Peyer's patch (tissue), 4 donors: Measurements from ENCODE around the gene DCHS2. TPM values are rescaled to one million over a fixed set of nuclear protein-coding genes. Genes with fewer than 3 reads are reported as not detected.

Experiments
- DNase-seq, 3 donors: peaks; one replicate each; pipeline ENCODE4 v3.0.0-alpha.2; 2017 to 2019
- H3K27ac ChIP-seq, 4 donors: fragments of 200-600 bp; sonication (generic); one replicate each; pipeline ENCODE4 v1.5.1; 2016 to 2019
- H3K27me3 ChIP-seq, 2 donors: fragments of 200-600 bp; sonication (generic); one replicate each; pipeline ENCODE4 v1.5.1; 2019
- H3K36me3 ChIP-seq, 3 donors: fragments of 200-600 bp; sonication (generic); one replicate each; pipeline ENCODE4 v1.5.1; 2016 to 2019
- H3K4me1 ChIP-seq, 4 donors: fragments of 200-600 bp; sonication (generic); one replicate each; pipeline ENCODE4 v1.5.1; 2016 to 2019
- H3K4me3 ChIP-seq, 4 donors: fragments of 200-600 bp; sonication (generic); 1 replicate in 3 of 4; 2 replicates in 1 of 4; pipeline ENCODE4 v1.5.1; 2016 to 2019; ENCODE audit warnings: mild to moderate bottlenecking in 1 of 4
- H3K9me3 ChIP-seq, 4 donors: fragments of 200-600 bp; sonication (generic); one replicate each; pipeline ENCODE4 v1.5.1; 2016 to 2019; ENCODE audit warnings: mild to moderate bottlenecking in 1 of 4
- POLR2A ChIP-seq, 2 donors: fragments of 450-650 bp; IDR thresholded peaks; one replicate each; pipeline ENCODE4 v1.5.1; 2017; ENCODE audit warnings: antibody characterized with exemption in 2 of 2, mild to moderate bottlenecking in 2 of 2, moderate library complexity in 2 of 2
- total RNA-seq, 4 donors: library from RNA; depleted of rRNA; stranded (reverse); fragments of >200 nt; gene quantifications; one replicate each; pipeline ENCODE4 v1.1.0, GENCODE V29; 2016
- TF ChIP-seq, protein P1 (sequence below), 6 experiments: fragments of 450-650 bp in 4 of 6; fragments of 200-600 bp in 2 of 6; sonication (generic) in 1 of 6; IDR thresholded peaks; one replicate each; pipeline ENCODE4 v1.5.1; 2017 to 2019; ENCODE audit warnings: antibody characterized with exemption in 6 of 6, mild to moderate bottlenecking in 3 of 6, moderate library complexity in 1 of 6

DCHS2 gene
- total RNA-seq, 4 donors from 2014 or later = 0.28 to 0.88 (median 0.67) TPM; not detected in 1

GRCh38 chr4:154317201-154317999 lies 174.2 kb downstream of the DCHS2 start:
- H3K9me3 ChIP-seq = peaks cover 0 to 4% (median 0%) of the 10 kb centered on the region in 4 donors
- DNase-seq = no peak
- H3K4me1 ChIP-seq = no peaks in the 10 kb centered on the region
- no peak overlapping the region for H3K27ac ChIP-seq
- H3K4me3 ChIP-seq = no peak overlapping the region
- no peaks in the 10 kb centered on the region for H3K36me3 ChIP-seq
- no peaks in the 10 kb centered on the region for H3K27me3 ChIP-seq
- TF ChIP-seq, protein P1, sequence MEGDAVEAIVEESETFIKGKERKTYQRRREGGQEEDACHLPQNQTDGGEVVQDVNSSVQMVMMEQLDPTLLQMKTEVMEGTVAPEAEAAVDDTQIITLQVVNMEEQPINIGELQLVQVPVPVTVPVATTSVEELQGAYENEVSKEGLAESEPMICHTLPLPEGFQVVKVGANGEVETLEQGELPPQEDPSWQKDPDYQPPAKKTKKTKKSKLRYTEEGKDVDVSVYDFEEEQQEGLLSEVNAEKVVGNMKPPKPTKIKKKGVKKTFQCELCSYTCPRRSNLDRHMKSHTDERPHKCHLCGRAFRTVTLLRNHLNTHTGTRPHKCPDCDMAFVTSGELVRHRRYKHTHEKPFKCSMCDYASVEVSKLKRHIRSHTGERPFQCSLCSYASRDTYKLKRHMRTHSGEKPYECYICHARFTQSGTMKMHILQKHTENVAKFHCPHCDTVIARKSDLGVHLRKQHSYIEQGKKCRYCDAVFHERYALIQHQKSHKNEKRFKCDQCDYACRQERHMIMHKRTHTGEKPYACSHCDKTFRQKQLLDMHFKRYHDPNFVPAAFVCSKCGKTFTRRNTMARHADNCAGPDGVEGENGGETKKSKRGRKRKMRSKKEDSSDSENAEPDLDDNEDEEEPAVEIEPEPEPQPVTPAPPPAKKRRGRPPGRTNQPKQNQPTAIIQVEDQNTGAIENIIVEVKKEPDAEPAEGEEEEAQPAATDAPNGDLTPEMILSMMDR (IDR thresholded peaks at IDR 0.05) = no peak
- TF ChIP-seq POLR2A (IDR thresholded peaks at IDR 0.05) = no peak

- Histone ChIP-seq H3K36me3 (no peaks in the 10 kb centered on the region), H3K4me1 (no peaks in the 10 kb centered on the region), H3K4me3 (no peak overlapping the region), H3K27me3 (no peaks in the 10 kb centered on the region), H3K27ac (no peak overlapping the region), H3K9me3 (peaks cover 0 to 4% (median 0%) of the 10 kb centered on the region in 4 donors)
- DNase-seq = no peak
- no peak for TF ChIP-seq POLR2A (IDR thresholded peaks at IDR 0.05)
- TF ChIP-seq, protein P1 (IDR thresholded peaks at IDR 0.05) = no peak
These were observed 175.9 kb downstream of the DCHS2 start for GRCh38 chr4:154315741-154316140.

DNA sequence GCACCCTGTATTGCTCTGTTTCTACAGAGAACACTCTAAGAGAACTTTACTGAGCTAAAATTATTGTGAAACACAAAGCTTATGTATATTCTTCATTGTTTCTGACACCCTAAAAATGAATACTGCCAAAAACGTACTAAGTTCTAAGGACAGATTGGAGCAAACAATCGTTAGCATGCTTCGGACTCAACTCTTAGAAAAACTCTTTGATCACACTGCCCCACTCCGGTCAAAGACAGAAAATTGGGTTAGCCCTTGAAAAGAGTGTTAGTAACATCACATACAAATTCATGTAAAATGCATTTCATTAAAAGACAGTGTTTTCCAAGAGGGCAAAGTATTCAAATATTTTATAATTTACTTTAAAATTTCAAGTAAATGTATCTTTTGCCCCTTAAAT lies 177.4 kb downstream of the DCHS2 start:
- H3K9me3 ChIP-seq = peaks cover 0 to 4% (median 0%) of the 10 kb centered on the region in 4 donors
- no peaks in the 10 kb centered on the region for H3K4me1 ChIP-seq
- no peak for DNase-seq
- no peaks in the 10 kb centered on the region for H3K27me3 ChIP-seq
- TF ChIP-seq POLR2A (IDR thresholded peaks at IDR 0.05) = no peak
- TF ChIP-seq, protein P1 (IDR thresholded peaks at IDR 0.05) = peak in 1 of 6 experiments; percentile 8
- H3K4me3 ChIP-seq = no peak overlapping the region
- H3K27ac ChIP-seq = no peak overlapping the region
- no peaks in the 10 kb centered on the region for H3K36me3 ChIP-seq

DNA sequence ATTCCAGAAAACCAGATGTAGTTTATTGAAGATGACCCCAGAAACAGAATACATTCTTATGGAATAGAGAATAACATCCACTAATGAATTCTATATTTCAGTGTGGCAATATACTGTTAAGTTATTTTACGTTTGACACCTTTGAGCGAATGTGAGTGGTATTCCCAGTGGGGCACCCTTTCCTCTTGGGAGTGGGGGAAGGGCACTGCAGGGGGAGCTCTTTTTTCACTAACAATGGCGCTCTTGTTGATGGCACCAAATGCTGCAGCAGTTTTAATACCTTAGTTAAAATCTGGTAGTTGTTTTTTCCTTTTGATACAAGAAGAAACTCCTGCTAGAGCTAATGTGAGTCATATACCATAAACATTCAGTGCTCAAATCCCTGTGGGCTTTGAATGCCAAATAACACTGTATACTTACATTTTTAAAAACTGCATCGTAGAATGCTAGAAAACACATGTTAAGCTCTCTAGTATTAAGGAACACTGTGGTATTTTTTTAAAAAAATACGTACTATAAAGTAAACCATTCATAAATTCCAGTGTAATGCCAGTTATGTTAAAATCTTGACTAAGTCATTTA lies 178.5 kb downstream of the DCHS2 start:
- Histone ChIP-seq H3K27ac (no peak overlapping the region), H3K4me3 (no peak overlapping the region), H3K4me1 (no peaks in the 10 kb centered on the region), H3K9me3 (no peaks in the 10 kb centered on the region), H3K27me3 (no peaks in the 10 kb centered on the region), H3K36me3 (no peaks in the 10 kb centered on the region)
- no peak for DNase-seq
- TF ChIP-seq, protein P1 (IDR thresholded peaks at IDR 0.05) = no peak
- TF ChIP-seq POLR2A (IDR thresholded peaks at IDR 0.05) = no peak

DNA sequence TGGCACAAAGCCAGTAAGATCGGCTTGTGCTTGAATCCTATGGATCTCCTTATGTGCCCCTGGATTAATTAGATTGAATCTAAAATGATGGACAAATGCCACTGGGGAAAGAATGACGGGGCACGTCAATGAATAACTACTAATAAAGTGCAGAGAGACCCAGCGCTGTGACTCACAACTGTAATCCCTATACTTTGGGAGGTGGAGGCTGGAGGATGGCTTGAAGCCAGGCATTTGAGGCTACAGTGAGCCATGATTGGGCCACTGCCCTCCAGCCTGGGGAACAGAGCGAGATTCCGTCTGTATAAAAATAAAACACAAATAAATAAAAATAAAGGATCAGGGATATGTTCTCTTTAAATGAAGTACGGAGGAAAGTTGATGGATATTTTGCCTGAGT lies 179.4 kb downstream of the DCHS2 start:
- Histone ChIP-seq H3K27ac (no peak overlapping the region), H3K4me1 (no peaks in the 10 kb centered on the region), H3K9me3 (no peaks in the 10 kb centered on the region), H3K27me3 (no peaks in the 10 kb centered on the region), H3K36me3 (no peaks in the 10 kb centered on the region), H3K4me3 (no peak overlapping the region)
- DNase-seq = no peak
- TF ChIP-seq POLR2A (IDR thresholded peaks at IDR 0.05) = no peak
- TF ChIP-seq, protein P1 (IDR thresholded peaks at IDR 0.05) = no peak
